Mucosa of descending colon (tissue), 3 donors: Measurements from ENCODE around the gene KCNJ6. TPM values are rescaled to one million over a fixed set of nuclear protein-coding genes. Genes with fewer than 3 reads are reported as not detected.

ENCODE experiments used
- ATAC-seq: fragments of 200-7000 bp; cut with Tn5 transposase; one replicate; pipeline ENCODE4 v1.9.1; 2020; ENCODE audit warnings: mild to moderate bottlenecking, moderate library complexity
- DNase-seq, 3 donors: peaks; one replicate each; pipeline ENCODE4 v3.0.0-alpha.2; 2020
- H3K36me3 ChIP-seq: fragments of 200-600 bp; one replicate; pipeline ENCODE4 v1.8.0; 2021; ENCODE audit warnings: low read depth, mild to moderate bottlenecking
- H3K4me1 ChIP-seq: fragments of 200-600 bp; one replicate; pipeline ENCODE4 v1.8.0; 2021; ENCODE audit warnings: low read depth, mild to moderate bottlenecking
- H3K4me3 ChIP-seq: fragments of 200-600 bp; one replicate; pipeline ENCODE4 v1.8.0; 2021; ENCODE audit warnings: mild to moderate bottlenecking
- H3K9me3 ChIP-seq: fragments of 200-600 bp; one replicate; pipeline ENCODE4 v1.8.0; 2021; ENCODE audit warnings: mild to moderate bottlenecking
- intact Hi-C, 2 donors: fragments of 100-400 bp; cut with DNase I in 1 of 2; cut with micrococcal nuclease in 1 of 2; formaldehyde crosslinking; loops; one replicate each; pipeline versions ENCODE4 v1.11.0 to v1.11.1; 2022; cut with DNase I, micrococcal nuclease
- total RNA-seq, 3 donors: library from RNA; stranded (reverse); fragmentation: NEBNext Ultra II Directional in 2 of 3; extraction: Animal tissue kit (Norgen Biotek cat#: 25700) in 2 of 3; gene quantifications; one replicate each; pipeline versions ENCODE4 v1.2.1 to v1.2.4, GENCODE V29; 2021 to 2023
- TF ChIP-seq, protein P1 (sequence below): fragments of 200-600 bp; IDR thresholded peaks from one replicate; pipeline ENCODE4 v1.8.0; 2022; ENCODE audit warnings: antibody characterized with exemption, mild to moderate bottlenecking
- donor health status: DM: no; HTN: no; CAD: no; lungs with moderate emphysema.
- donor health status: DM: no; HTN: no; CAD: no.
- donor health status: DM: no; HTN: yes; CAD: no.

The KCNJ6 gene
- total RNA-seq, 3 donors from 2014 or later: 0.09 to 0.19 (median 0.14) TPM

DNA sequence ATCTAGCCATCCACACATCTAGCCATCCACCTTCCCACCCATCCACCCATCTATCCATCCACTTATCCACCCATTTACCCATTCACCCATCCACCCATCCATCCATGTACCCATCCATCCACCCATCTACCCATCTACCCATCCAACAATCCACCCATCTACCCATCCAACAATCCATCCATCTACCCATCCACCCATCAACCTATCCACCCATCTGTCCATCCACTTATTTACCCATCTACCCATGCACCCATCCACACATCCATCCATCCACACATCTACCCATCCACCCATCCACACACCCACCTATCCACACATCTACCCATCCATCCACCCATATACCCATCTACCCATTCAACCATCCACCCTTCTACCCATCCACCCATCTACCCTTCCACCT lies 311.3 kb downstream of the KCNJ6 start:
- Histone ChIP-seq H3K4me3 (no peak overlapping the region), H3K4me1 (no peaks in the 10 kb centered on the region), H3K36me3 (no peaks in the 10 kb centered on the region), H3K9me3 (no peaks in the 10 kb centered on the region)
- DNase-seq (no peak), ATAC-seq (no peak)
- intact Hi-C loops: no loop called here
- TF ChIP-seq, protein P1, sequence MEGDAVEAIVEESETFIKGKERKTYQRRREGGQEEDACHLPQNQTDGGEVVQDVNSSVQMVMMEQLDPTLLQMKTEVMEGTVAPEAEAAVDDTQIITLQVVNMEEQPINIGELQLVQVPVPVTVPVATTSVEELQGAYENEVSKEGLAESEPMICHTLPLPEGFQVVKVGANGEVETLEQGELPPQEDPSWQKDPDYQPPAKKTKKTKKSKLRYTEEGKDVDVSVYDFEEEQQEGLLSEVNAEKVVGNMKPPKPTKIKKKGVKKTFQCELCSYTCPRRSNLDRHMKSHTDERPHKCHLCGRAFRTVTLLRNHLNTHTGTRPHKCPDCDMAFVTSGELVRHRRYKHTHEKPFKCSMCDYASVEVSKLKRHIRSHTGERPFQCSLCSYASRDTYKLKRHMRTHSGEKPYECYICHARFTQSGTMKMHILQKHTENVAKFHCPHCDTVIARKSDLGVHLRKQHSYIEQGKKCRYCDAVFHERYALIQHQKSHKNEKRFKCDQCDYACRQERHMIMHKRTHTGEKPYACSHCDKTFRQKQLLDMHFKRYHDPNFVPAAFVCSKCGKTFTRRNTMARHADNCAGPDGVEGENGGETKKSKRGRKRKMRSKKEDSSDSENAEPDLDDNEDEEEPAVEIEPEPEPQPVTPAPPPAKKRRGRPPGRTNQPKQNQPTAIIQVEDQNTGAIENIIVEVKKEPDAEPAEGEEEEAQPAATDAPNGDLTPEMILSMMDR: no peak

GRCh38 chr21:37603129-37603528 lies 313.1 kb downstream of the KCNJ6 start:
- DNase-seq (no peak), ATAC-seq (no peak)
- Histone ChIP-seq H3K4me1 (no peaks in the 10 kb centered on the region), H3K36me3 (no peaks in the 10 kb centered on the region), H3K9me3 (no peaks in the 10 kb centered on the region), H3K4me3 (no peak overlapping the region)
- TF ChIP-seq, protein P1: no peak
- intact Hi-C loops: no loop called here

GRCh38 chr21:37601915-37602314 lies 314.3 kb downstream of the KCNJ6 start:
- TF ChIP-seq, protein P1: no peak
- DNase-seq: no peak
- ATAC-seq: no peak
- Histone ChIP-seq H3K36me3 (no peaks in the 10 kb centered on the region), H3K4me3 (no peak overlapping the region), H3K9me3 (no peaks in the 10 kb centered on the region), H3K4me1 (no peaks in the 10 kb centered on the region)
- intact Hi-C loops: no loop called here

DNA sequence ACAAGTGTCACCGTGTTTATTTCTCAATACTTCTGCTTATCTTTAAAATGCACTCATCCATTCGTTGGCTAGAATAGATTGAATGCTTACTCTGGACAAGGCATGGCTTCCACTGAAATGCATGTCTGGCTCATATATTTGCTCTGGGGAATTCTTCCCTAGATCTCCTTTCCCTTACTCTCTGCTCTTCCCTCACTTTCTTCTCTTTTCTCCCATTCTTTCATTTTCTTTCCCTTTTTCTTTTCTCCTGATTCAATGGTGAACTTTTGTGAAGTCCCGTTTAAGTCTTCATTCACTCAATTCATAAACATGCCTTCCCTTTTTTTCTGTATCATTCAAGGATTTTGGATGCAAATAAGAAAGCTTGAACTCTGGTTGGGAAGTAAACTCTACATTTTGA lies 315.2 kb downstream of the KCNJ6 start:
- Histone ChIP-seq H3K9me3 (no peaks in the 10 kb centered on the region), H3K4me3 (no peak overlapping the region), H3K4me1 (no peaks in the 10 kb centered on the region), H3K36me3 (no peaks in the 10 kb centered on the region)
- no peak for ATAC-seq
- DNase-seq: no peak
- intact Hi-C loops: no loop called here
- TF ChIP-seq, protein P1: no peak

- intact Hi-C loops: no loop called here
- Histone ChIP-seq H3K36me3 (no peaks in the 10 kb centered on the region), H3K9me3 (no peaks in the 10 kb centered on the region), H3K4me1 (no peaks in the 10 kb centered on the region), H3K4me3 (no peak overlapping the region)
- ATAC-seq (no peak), DNase-seq (no peak)
- TF ChIP-seq, protein P1: no peak
Measured at GRCh38 chr21:37595944-37596343, 320.3 kb downstream of the KCNJ6 start.

- no peaks in the 10 kb centered on the region for H3K4me1 ChIP-seq
- no peaks in the 10 kb centered on the region for H3K36me3 ChIP-seq
- no peaks in the 10 kb centered on the region for H3K9me3 ChIP-seq
- ATAC-seq (no peak), DNase-seq (no peak)
- intact Hi-C loops: no loop called here
- TF ChIP-seq, protein P1: no peak
- no peak overlapping the region for H3K4me3 ChIP-seq
Measured at GRCh38 chr21:37594472-37594951, 321.7 kb downstream of the KCNJ6 start.
